Gastroesophageal sphincter (tissue), 4 donors: ENCODE measurements around the gene SREBF2. TPM values are rescaled to one million over a fixed set of nuclear protein-coding genes. Genes with fewer than 3 reads are reported as not detected.

Experiments used
- ATAC-seq: fragments of 150-250 bp; one replicate; pipeline ENCODE4 v1.9.1; 2016; ENCODE audit warnings: mild to moderate bottlenecking, moderate library complexity
- H3K27ac ChIP-seq, 4 donors: fragments of 200-600 bp; sonication (generic) in 3 of 4; 1 replicate in 3 of 4; 2 replicates in 1 of 4; pipeline ENCODE4 v1.5.1; 2016 to 2019
- H3K27me3 ChIP-seq: fragments of 200-600 bp; sonication (generic); one replicate; pipeline ENCODE4 v1.5.1; 2019
- H3K36me3 ChIP-seq, 2 donors: fragments of 200-600 bp; sonication (generic); one replicate each; pipeline ENCODE4 v1.5.1; 2019; ENCODE audit warnings: control low read depth in 1 of 2
- H3K4me1 ChIP-seq, 3 donors: fragments of 200-600 bp; sonication (generic); 1 replicate in 2 of 3; 2 replicates in 1 of 3; pipeline ENCODE4 v1.5.1; 2016 to 2019; ENCODE audit warnings: control low read depth in 2 of 3
- H3K4me3 ChIP-seq, 2 donors: fragments of 200-600 bp; sonication (generic); one replicate each; pipeline ENCODE4 v1.5.1; 2019; ENCODE audit warnings: mild to moderate bottlenecking in 1 of 2, moderate library complexity in 1 of 2
- H3K9me3 ChIP-seq, 3 donors: fragments of 200-600 bp; sonication (generic); one replicate each; pipeline ENCODE4 v1.5.1; 2017 to 2019; ENCODE audit warnings: control low read depth in 2 of 3
- EP300 ChIP-seq: sonication (generic); formaldehyde crosslinking; IDR thresholded peaks from one replicate; pipeline ENCODE4 v1.6.1; 2017; ENCODE audit warnings: antibody characterized with exemption, mild to moderate bottlenecking
- POLR2A ChIP-seq, 2 donors: fragments of 450-650 bp; IDR thresholded peaks; one replicate each; pipeline ENCODE4 v1.6.1; 2017; ENCODE audit warnings: antibody characterized with exemption in 2 of 2, mild to moderate bottlenecking in 2 of 2, moderate library complexity in 1 of 2
- POLR2AphosphoS5 ChIP-seq: sonication (generic); formaldehyde crosslinking; IDR thresholded peaks from one replicate; pipeline ENCODE4 v1.6.1; 2017; ENCODE audit warnings: antibody characterized with exemption
- WGBS, 2 donors: methylation state at CpG; one replicate each; pipeline ENCODE4 v1.1.5; 2018; ENCODE audit warnings: low coverage in 1 of 2; 5-methylcytosine and 5-hydroxymethylcytosine counted together
- total RNA-seq, 4 donors: library from RNA; depleted of rRNA; stranded (reverse); fragments of >200 nt; gene quantifications; one replicate each; pipeline ENCODE4 v1.1.0, GENCODE V29; 2016
- TF ChIP-seq, protein P1 (sequence below), 4 experiments: fragments of 200-600 bp in 2 of 4; fragments of 450-650 bp in 2 of 4; sonication (generic) in 1 of 4; IDR thresholded peaks; one replicate each; pipeline ENCODE4 v1.5.1; 2017 to 2019; ENCODE audit warnings: antibody characterized with exemption in 4 of 4, mild to moderate bottlenecking in 2 of 4, moderate library complexity in 2 of 4

Gene SREBF2
- total RNA-seq, 4 donors from 2014 or later: 39.7 to 101 (median 58.8) TPM

- TF ChIP-seq POLR2AphosphoS5 (no peak), POLR2A (IDR thresholded peaks at IDR 0.05) (no peak), EP300 (no peak)
- TF ChIP-seq, protein P1, sequence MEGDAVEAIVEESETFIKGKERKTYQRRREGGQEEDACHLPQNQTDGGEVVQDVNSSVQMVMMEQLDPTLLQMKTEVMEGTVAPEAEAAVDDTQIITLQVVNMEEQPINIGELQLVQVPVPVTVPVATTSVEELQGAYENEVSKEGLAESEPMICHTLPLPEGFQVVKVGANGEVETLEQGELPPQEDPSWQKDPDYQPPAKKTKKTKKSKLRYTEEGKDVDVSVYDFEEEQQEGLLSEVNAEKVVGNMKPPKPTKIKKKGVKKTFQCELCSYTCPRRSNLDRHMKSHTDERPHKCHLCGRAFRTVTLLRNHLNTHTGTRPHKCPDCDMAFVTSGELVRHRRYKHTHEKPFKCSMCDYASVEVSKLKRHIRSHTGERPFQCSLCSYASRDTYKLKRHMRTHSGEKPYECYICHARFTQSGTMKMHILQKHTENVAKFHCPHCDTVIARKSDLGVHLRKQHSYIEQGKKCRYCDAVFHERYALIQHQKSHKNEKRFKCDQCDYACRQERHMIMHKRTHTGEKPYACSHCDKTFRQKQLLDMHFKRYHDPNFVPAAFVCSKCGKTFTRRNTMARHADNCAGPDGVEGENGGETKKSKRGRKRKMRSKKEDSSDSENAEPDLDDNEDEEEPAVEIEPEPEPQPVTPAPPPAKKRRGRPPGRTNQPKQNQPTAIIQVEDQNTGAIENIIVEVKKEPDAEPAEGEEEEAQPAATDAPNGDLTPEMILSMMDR (IDR thresholded peaks at IDR 0.05): no peak
- ATAC-seq: no peak
- no peaks in the 10 kb centered on the region for H3K27me3 ChIP-seq
- no peak overlapping the region for H3K4me3 ChIP-seq
- H3K9me3 ChIP-seq: no peaks in the 10 kb centered on the region
- WGBS, 2 donors: 72 to 81% methylated on average over 5 of the region's 6 CpGs
- H3K36me3 ChIP-seq: peaks cover 0 to 21% of the 10 kb centered on the region in 2 donors
- H3K27ac ChIP-seq: no peak overlapping the region
- H3K4me1 ChIP-seq: peaks cover 0 to 20% (median 3%) of the 10 kb centered on the region in 3 donors
These were observed 9.1 kb upstream of the SREBF2 start for GRCh38 chr22:41823797-41824196.

DNA sequence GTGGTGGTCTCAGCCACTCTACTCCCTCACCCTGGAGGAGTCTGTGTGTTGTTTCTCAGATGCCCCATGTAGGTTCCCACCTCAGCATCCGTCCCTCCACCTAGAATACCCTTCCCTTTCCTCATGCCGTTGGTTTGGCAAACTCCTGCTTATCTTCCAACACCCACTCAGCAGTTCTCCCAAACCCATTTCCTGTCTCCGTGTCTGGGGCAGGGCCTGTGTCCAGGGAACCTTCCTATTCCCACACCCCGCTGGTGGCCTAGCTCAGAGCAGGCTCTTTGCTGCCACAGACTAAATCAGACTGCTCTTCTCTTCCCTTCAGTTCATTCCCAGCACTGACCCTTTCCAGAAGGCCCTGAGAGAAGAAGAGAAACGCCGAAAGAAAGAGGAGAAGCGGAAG is 7.5 kb upstream of the SREBF2 start:
- H3K27ac ChIP-seq: peak overlapping the region in 1 of 4 donors; percentile 46
- peaks cover 0 to 20% (median 3%) of the 10 kb centered on the region in 3 donors for H3K4me1 ChIP-seq
- 0 to 50% methylated on average over 1 to 5 of the region's 7 CpGs for WGBS, 2 donors
- no peaks in the 10 kb centered on the region for H3K9me3 ChIP-seq
- ATAC-seq: no peak
- H3K27me3 ChIP-seq: no peaks in the 10 kb centered on the region
- TF ChIP-seq POLR2A (IDR thresholded peaks at IDR 0.05): no peak
- H3K36me3 ChIP-seq: peaks cover 0 to 11% of the 10 kb centered on the region in 2 donors
- no peak overlapping the region for H3K4me3 ChIP-seq

DNA sequence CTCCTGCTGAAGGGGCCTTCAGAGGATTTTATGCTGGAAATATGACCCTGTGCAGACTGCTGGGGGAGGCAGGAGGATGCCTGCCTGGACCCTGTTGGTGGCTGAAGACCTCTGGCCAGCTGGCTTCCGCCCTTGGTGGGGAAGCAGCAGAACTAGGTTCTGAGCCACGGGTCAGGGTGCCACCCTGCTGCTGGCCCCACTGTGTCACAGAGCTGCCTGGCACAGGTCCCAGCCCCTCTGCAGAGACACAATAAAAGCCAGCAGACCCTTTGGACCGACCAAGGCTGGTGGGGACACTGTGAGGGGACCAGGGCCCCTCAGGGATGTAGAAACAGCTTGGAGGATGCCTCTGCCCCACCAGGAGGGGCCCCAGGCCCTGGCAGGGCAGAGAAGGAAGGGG is 6.9 kb upstream of the SREBF2 start:
- Histone ChIP-seq H3K9me3 (no peaks in the 10 kb centered on the region), H3K27ac (peak overlapping the region in 2 of 4 donors; percentile 24 to 46), H3K27me3 (no peaks in the 10 kb centered on the region), H3K4me1 (peaks cover 0 to 21% (median 3%) of the 10 kb centered on the region in 3 donors), H3K4me3 (no peak overlapping the region), H3K36me3 (peaks cover 0 to 11% of the 10 kb centered on the region in 2 donors)
- WGBS, 2 donors: no CpG with 5 or more reads among the region's 3 CpGs
- no peak for ATAC-seq
- TF ChIP-seq POLR2A (IDR thresholded peaks at IDR 0.05) (no peak), POLR2AphosphoS5 (no peak), EP300 (no peak)
- TF ChIP-seq, protein P1 (IDR thresholded peaks at IDR 0.05): no peak

GRCh38 chr22:41826430-41827383 is 6.2 kb upstream of the SREBF2 start:
- WGBS, 2 donors: 67 to 78% methylated on average over 1 to 4 of the region's 11 CpGs
- no peak for ATAC-seq
- Histone ChIP-seq H3K36me3 (peaks cover 0 to 11% of the 10 kb centered on the region in 2 donors), H3K27me3 (no peaks in the 10 kb centered on the region), H3K27ac (peak overlapping the region in 2 of 4 donors; percentile 24 to 46), H3K4me3 (no peak overlapping the region), H3K4me1 (peaks cover 0 to 27% (median 3%) of the 10 kb centered on the region in 3 donors), H3K9me3 (no peaks in the 10 kb centered on the region)
- no peak for TF ChIP-seq POLR2AphosphoS5
- no peak for TF ChIP-seq EP300
- TF ChIP-seq POLR2A (IDR thresholded peaks at IDR 0.05): no peak
- TF ChIP-seq, protein P1 (IDR thresholded peaks at IDR 0.05): no peak

- 87 to 90% methylated on average over 2 to 4 of the region's 6 CpGs for WGBS, 2 donors
- Histone ChIP-seq H3K4me1 (peaks cover 0 to 34% (median 3%) of the 10 kb centered on the region in 3 donors), H3K4me3 (no peak overlapping the region), H3K27ac (no peak overlapping the region), H3K36me3 (peaks cover 0 to 11% of the 10 kb centered on the region in 2 donors), H3K9me3 (no peaks in the 10 kb centered on the region), H3K27me3 (no peaks in the 10 kb centered on the region)
- no peak for ATAC-seq
- TF ChIP-seq POLR2AphosphoS5: no peak
- TF ChIP-seq EP300: no peak
- no peak for TF ChIP-seq POLR2A (IDR thresholded peaks at IDR 0.05)
- TF ChIP-seq, protein P1 (IDR thresholded peaks at IDR 0.05): no peak
These were observed 5.2 kb upstream of the SREBF2 start for GRCh38 chr22:41827671-41828070.
